GM10266 (cell line): Measurements from ENCODE around the gene NXT2.
A peak's percentile ranks its signal among the peaks of the same experiment; 100 is the strongest.

Experiments
- DNase-seq: peaks from one replicate; pipeline ENCODE4 v3.0.0; 2012; ENCODE audit errors: extremely low spot score
- CTCF ChIP-seq: IDR thresholded peaks from 2 replicates; pipeline ENCODE4 v1.5.1; 2012; ENCODE audit warnings: mild to moderate bottlenecking, low read depth; ENCODE audit not compliant: control insufficient read depth, insufficient read depth; ENCODE audit errors: missing control alignments

Gene NXT2

GRCh38 chrX:109536439-109537323 lies at the start of gene NXT2:
TSS of gene NXT2 (plus strand) at chrX:109536844. CDS start at chrX:109537007, 163 bp downstream.
- TF ChIP-seq CTCF: no peak
- DNase-seq: peak; percentile 82

GRCh38 chrX:109487640-109488039 lies 49.0 kb upstream of the NXT2 start:
- no peak for TF ChIP-seq CTCF
- DNase-seq: no peak

- DNase-seq: no peak
- TF ChIP-seq CTCF: no peak
Observed at GRCh38 chrX:109489174-109489573, 47.5 kb upstream of the NXT2 start.

GRCh38 chrX:109498434-109498833 lies 38.2 kb upstream of the NXT2 start:
- TF ChIP-seq CTCF: no peak
- DNase-seq: no peak

- no peak for DNase-seq
- TF ChIP-seq CTCF: no peak
Observed at GRCh38 chrX:109501176-109501575, 35.5 kb upstream of the NXT2 start.

- no peak for DNase-seq
- no peak for TF ChIP-seq CTCF
Observed at GRCh38 chrX:109508915-109509314, 27.7 kb upstream of the NXT2 start.

- no peak for DNase-seq
- no peak for TF ChIP-seq CTCF
Observed at GRCh38 chrX:109511113-109511512, 25.5 kb upstream of the NXT2 start.
